ENCODE measurements around the gene PERM1.
"Not testable (repeated sequence)": the region's sequence is repeated elsewhere in the genome, so short reads cannot be mapped to it uniquely, and the experiment has no call there.

The PERM1 gene

DNA sequence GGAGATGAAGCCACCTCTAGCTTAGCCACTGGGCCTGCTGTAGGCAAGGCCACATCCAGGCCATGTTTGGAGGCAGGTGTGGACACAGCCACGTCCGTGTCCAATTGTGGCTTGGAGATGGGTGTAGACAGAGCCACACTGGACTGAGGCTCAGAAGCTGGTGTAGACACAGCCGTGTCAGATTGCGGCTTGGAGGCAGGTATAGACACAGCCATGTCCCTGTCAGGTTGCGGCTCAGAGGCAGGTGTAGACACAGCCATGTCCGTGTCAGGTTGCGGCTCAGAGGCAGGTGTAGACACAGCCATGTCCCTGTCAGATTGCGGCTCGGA lies 2.2 kb downstream of the PERM1 start:
- DNase-seq (ENCODE audit: low read depth in 2 of 2) = no peak
- no peak overlapping the region for H3K4me3 ChIP-seq (replicated peaks in 1 of 2; ENCODE audit: low read depth in 2 of 2, low read length in 2 of 2)
- TF ChIP-seq, protein P1, sequence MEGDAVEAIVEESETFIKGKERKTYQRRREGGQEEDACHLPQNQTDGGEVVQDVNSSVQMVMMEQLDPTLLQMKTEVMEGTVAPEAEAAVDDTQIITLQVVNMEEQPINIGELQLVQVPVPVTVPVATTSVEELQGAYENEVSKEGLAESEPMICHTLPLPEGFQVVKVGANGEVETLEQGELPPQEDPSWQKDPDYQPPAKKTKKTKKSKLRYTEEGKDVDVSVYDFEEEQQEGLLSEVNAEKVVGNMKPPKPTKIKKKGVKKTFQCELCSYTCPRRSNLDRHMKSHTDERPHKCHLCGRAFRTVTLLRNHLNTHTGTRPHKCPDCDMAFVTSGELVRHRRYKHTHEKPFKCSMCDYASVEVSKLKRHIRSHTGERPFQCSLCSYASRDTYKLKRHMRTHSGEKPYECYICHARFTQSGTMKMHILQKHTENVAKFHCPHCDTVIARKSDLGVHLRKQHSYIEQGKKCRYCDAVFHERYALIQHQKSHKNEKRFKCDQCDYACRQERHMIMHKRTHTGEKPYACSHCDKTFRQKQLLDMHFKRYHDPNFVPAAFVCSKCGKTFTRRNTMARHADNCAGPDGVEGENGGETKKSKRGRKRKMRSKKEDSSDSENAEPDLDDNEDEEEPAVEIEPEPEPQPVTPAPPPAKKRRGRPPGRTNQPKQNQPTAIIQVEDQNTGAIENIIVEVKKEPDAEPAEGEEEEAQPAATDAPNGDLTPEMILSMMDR (IDR thresholded peaks at IDR 0.05; ENCODE audit: low read depth, low read length) = no peak

DNA sequence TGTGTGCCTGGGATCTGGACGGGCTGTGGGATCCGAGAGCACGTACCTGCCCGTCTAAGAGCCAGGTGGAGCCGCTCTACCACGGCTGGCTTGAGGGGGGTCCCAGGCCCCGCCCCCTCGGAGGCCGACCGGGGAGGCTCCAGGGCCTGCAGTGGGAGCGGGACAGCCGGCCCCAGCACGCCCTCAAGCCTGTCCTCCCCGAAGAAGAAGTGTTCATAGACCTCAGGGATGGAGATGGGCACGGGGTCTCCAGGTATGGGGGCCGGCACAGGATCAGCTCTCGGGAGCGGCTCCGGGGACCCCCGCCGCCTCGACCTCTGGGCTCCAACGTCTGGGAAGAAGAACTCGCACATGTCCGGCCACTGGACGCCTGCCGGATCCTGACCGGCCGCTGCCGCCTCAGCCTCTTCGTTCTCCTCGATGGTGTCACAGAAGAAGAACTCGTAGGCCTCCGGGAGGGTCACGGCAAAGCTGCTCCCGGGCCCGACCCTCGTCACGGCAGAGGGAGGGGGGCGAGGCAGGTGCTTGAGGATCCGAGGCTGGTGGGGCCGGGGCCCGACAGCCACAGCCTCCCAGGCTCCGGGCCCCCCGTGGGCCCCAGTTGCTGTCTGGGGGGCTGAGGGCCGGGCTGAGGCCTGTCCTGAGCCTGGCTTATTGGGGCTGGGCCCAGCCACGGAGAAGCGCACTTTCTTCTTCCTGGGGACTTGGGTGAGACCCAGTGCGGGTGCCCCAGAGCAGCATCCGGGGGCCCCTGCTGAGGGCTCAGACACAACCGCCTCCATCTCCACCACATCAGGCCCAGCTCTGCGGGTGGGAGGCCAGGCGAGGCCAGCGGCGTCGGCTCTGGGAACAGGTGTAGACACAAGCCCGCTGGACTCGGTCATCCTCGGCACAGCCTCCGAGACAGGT lies 2.8 kb downstream of the PERM1 start:
- no peak overlapping the region for H3K4me3 ChIP-seq (replicated peaks in 1 of 2; ENCODE audit: low read depth in 2 of 2, low read length in 2 of 2)
- TF ChIP-seq, protein P1 (IDR thresholded peaks at IDR 0.05; ENCODE audit: low read depth, low read length) = no peak
- no peak for DNase-seq (ENCODE audit: low read depth in 2 of 2)

DNA sequence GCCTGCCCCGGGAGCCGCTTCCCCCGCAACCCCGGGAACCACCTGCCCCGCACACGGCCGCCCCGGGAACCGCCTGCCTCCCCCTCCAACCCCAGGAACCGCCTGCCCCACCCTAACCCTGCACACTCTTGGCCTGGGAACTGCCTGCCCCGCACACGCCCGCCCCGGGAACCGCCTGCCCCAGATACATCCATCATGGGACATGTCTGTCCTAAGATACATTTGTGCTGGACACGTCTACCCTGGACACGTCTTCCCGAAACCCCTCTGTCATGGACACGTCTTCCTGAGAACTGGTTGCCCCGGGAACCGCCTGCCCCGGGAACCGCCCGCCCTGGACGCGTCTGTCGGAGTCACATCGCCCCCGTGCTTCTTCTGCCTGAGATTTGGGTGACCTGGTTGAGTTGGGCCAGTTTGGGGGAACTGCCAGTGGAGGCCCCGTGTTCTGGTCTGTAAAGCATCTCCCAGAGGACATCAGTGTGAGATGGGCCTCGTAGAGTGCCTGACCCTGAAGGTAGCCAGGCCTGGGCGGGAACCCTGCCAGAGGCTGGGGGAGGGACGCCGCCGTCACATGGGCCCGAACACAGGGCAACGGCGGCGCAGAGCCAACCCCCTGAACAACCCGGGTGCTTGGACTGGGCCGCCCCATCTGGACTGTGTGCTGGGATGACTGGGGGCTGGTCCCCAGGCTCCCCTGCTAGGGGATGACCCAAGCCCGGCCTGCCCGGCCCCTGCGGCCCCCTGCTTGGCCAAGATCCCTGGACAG lies 3.6 kb downstream of the PERM1 start:
- DNase-seq (ENCODE audit: low read depth in 2 of 2) = no peak
- no peak overlapping the region for H3K4me3 ChIP-seq (replicated peaks in 1 of 2; ENCODE audit: low read depth in 2 of 2, low read length in 2 of 2)
- TF ChIP-seq, protein P1 (IDR thresholded peaks at IDR 0.05; ENCODE audit: low read depth, low read length) = no peak

DNA sequence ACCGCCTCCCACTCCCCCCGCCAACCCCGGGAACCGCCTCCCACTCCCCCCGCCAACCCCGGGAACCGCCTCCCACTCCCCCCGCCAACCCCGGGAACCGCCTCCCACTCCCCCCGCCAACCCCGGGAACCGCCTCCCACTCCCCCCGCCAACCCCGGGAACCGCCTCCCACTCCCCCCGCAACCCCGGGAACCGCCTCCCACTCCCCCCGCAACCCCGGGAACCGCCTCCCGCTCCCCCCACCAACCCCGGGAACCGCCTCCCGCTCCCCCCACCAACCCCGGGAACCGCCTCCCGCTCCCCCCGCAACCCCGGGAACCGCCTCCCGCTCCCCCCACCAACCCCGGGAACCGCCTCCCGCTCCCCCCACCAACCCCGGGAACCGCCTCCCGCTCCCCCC lies 5.1 kb downstream of the PERM1 start:
- not testable (repeated sequence) for H3K4me3 ChIP-seq (replicated peaks in 1 of 2; ENCODE audit: low read depth in 2 of 2, low read length in 2 of 2); DNase-seq (ENCODE audit: low read depth in 2 of 2)

DNA sequence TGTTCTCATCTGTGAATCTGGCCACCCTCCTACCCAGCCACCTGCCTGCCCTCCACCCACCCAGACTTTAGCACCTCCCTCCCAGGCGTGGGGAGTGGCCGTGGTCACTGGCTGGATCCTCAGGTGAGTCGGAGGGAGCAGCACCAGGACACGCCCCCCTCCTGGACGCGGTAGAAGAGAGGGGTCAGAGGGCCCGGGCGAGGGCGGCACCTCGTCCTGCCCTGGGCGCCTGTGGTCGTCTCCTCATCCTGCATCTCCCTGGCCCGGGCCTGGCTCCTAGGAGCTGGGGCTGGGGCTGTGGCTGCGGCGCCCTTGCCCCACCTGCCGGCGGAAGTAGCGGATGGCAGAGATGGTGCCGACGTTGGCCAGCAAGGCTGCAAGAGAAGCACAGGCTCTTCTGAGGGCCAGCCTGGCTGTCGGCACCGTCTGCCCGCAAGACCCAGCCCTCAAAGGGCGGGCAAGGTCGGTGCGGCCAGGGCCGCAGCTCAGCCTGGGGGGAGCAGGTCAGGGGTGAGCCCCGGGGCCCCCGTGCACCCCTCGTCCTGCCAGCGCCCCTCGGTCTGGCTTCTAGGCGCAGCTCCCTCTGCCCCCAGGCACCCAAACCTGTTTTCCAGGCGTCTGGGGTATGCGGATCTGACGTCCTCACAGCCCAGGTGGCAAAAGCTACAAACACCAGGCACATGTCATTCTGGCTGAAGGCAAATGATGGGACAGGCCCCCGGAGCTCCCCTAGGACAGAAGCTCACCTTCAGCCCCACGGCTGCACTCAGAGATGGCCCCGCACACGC lies 5.8 kb downstream of the PERM1 start:
- peak; percentile 58 to 61 for DNase-seq (ENCODE audit: low read depth in 2 of 2)
- TF ChIP-seq, protein P1 (IDR thresholded peaks at IDR 0.05; ENCODE audit: low read depth, low read length) = peak; percentile 65
- peak overlapping the region in 1 of 2 donors; percentile 11 for H3K4me3 ChIP-seq (replicated peaks in 1 of 2; ENCODE audit: low read depth in 2 of 2, low read length in 2 of 2)

DNA sequence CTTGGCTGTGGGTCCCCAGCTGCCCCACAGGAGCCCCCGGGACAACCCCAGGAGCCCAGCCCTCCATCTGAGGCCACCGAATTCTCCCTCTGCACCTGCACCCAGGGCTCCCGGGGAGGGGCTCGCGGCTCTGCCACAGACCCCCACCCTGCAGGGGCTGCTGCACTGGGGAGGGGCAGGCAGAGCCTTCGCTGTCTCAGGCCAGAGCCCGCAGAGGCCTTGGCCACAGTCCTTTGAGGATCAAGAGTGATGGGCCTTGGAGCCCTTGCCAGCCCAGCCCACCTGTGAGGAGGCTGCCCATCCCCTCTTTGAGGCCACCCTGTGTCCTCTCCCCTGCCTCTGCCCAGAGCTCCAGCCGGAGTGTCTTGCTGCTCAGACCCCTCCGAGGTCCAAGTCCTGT lies 6.5 kb downstream of the PERM1 start:
- TF ChIP-seq, protein P1 (IDR thresholded peaks at IDR 0.05; ENCODE audit: low read depth, low read length) = no peak
- no peak for DNase-seq (ENCODE audit: low read depth in 2 of 2)
- H3K4me3 ChIP-seq (replicated peaks in 1 of 2; ENCODE audit: low read depth in 2 of 2, low read length in 2 of 2) = no peak overlapping the region

All from cardiac fibroblast (primary cell).